HepG2 (cell line): ENCODE measurements around the gene NPR3. TPM values are rescaled to one million over a fixed set of nuclear protein-coding genes. Genes with fewer than 3 reads are reported as not detected.

Source experiments
- BORCS8-MEF2B ChIP-seq: sonication (generic); formaldehyde crosslinking; IDR thresholded peaks from 2 replicates; pipeline ENCODE4 v1.8.0; 2022; ENCODE audit warnings: mild to moderate bottlenecking, missing genetic modification reagents
- DR1 ChIP-seq: sonication (generic); formaldehyde crosslinking; IDR thresholded peaks from 2 replicates; pipeline ENCODE4 v1.8.0; 2021; ENCODE audit warnings: mild to moderate bottlenecking, missing genetic modification reagents, inconsistent platforms
- GFI1 ChIP-seq: sonication (generic); formaldehyde crosslinking; IDR thresholded peaks from 2 replicates; pipeline ENCODE4 v1.5.0; 2020; ENCODE audit warnings: missing genetic modification reagents, mild to moderate bottlenecking, borderline replicate concordance
- HMGA1 ChIP-seq: sonication (generic); formaldehyde crosslinking; conservative IDR thresholded peaks from 2 replicates; pipeline ENCODE4 v1.4.0; 2020; ENCODE audit warnings: missing genetic modification reagents
- REPIN1 ChIP-seq: sonication (generic); formaldehyde crosslinking; IDR thresholded peaks from 2 replicates; pipeline ENCODE4 v1.8.0; 2022; ENCODE audit warnings: missing genetic modification reagents, low read depth, mild to moderate bottlenecking, borderline replicate concordance
- ZMAT3 ChIP-seq: sonication (generic); formaldehyde crosslinking; conservative IDR thresholded peaks from 2 replicates; pipeline ENCODE4 v1.7.0; 2021; ENCODE audit warnings: missing genetic modification reagents
- ZNF720 ChIP-seq: sonication (generic); formaldehyde crosslinking; IDR thresholded peaks from 2 replicates; pipeline ENCODE4 v1.4.0; 2020; ENCODE audit warnings: missing genetic modification reagents
- polyA plus RNA-seq, 8 experiments: library from polyadenylated mRNA; depleted of rRNA in 3 of 8; stranded (reverse) in 7 of 8; unstranded in 1 of 8; fragments of >200 nt; fragmentation: Illumina TruSeq in 4 of 8; extraction: Trizol in 4 of 8; gene quantifications; 2 replicates each; pipeline versions ENCODE4 v1.2.1 to v1.2.3, GENCODE V29; 2011 to 2016; ENCODE audit warnings: low read depth in 4 of 8, missing spikeins in 1 of 8, mixed read lengths in 1 of 8; ENCODE audit not compliant: insufficient read depth in 1 of 8
- total RNA-seq, 5 experiments: library from RNA; depleted of rRNA; stranded (reverse); fragments of >200 nt; fragmentation: Illumina TruSeq; extraction: Trizol; gene quantifications; 2 replicates each; pipeline ENCODE4 v1.2.3, GENCODE V29; 2016; ENCODE audit warnings: low read depth in 1 of 5
- TF ChIP-seq, protein P1 (sequence below): sonication (generic); formaldehyde crosslinking; IDR thresholded peaks from 2 replicates; pipeline ENCODE4 v1.5.0; 2020; ENCODE audit warnings: missing genetic modification reagents
- TF ChIP-seq, protein P2 (sequence below): sonication (generic); formaldehyde crosslinking; IDR thresholded peaks from 2 replicates; pipeline ENCODE4 v1.4.0; 2020; ENCODE audit warnings: missing genetic modification reagents
- TF ChIP-seq, protein P3 (sequence below): sonication (generic); formaldehyde crosslinking; IDR thresholded peaks from 2 replicates; pipeline ENCODE4 v1.8.0; 2022; ENCODE audit warnings: missing genetic modification reagents, mild to moderate bottlenecking, inconsistent platforms, borderline replicate concordance
- TF ChIP-seq, protein P4 (sequence below): sonication (generic); formaldehyde crosslinking; IDR thresholded peaks from 2 replicates; pipeline ENCODE4 v1.5.0; 2020; ENCODE audit warnings: mild to moderate bottlenecking, low read depth, missing genetic modification reagents, borderline replicate concordance

Gene NPR3
- total and polyA plus RNA-seq, 2 of the 13 experiments (the other 11 are each of a cell fraction or from before 2014, with no cell fraction given) = 0.01 TPM; not detected in 1

DNA sequence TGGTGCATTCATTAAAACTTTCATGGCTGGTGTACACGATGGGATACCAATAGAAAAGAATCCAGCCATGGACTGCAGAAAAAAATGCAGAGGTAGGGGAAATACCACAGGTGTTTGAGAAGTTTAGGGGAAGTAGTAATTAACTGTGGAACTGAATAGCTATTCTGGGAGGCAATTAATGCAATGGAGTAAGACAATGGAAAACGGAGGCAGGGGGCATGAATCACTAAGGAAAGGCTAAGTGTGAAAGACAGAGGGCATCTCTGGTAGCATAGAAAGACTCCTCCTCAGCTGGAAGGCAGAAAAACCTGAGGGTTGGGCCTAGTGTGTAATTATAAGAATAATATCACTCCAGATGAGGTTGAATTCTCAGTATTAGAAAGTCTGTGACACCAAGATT, 30.9 kb upstream of the NPR3 start (continued):
- TF ChIP-seq, protein P1, sequence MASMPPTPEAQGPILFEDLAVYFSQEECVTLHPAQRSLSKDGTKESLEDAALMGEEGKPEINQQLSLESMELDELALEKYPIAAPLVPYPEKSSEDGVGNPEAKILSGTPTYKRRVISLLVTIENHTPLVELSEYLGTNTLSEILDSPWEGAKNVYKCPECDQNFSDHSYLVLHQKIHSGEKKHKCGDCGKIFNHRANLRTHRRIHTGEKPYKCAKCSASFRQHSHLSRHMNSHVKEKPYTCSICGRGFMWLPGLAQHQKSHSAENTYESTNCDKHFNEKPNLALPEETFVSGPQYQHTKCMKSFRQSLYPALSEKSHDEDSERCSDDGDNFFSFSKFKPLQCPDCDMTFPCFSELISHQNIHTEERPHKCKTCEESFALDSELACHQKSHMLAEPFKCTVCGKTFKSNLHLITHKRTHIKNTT (CRISPR knock-in tag) = no peak
- no peak for TF ChIP-seq HMGA1 (CRISPR knock-in tag)
- no peak for TF ChIP-seq ZNF720 (CRISPR knock-in tag)
- no peak for TF ChIP-seq DR1 (CRISPR knock-in tag)
- TF ChIP-seq ZMAT3 (CRISPR knock-in tag) = no peak
- no peak for TF ChIP-seq REPIN1 (CRISPR knock-in tag)
- TF ChIP-seq, protein P2, sequence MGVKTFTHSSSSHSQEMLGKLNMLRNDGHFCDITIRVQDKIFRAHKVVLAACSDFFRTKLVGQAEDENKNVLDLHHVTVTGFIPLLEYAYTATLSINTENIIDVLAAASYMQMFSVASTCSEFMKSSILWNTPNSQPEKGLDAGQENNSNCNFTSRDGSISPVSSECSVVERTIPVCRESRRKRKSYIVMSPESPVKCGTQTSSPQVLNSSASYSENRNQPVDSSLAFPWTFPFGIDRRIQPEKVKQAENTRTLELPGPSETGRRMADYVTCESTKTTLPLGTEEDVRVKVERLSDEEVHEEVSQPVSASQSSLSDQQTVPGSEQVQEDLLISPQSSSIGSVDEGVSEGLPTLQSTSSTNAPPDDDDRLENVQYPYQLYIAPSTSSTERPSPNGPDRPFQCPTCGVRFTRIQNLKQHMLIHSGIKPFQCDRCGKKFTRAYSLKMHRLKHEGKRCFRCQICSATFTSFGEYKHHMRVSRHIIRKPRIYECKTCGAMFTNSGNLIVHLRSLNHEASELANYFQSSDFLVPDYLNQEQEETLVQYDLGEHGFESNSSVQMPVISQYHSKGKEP (CRISPR knock-in tag) = no peak
- TF ChIP-seq, protein P3, sequence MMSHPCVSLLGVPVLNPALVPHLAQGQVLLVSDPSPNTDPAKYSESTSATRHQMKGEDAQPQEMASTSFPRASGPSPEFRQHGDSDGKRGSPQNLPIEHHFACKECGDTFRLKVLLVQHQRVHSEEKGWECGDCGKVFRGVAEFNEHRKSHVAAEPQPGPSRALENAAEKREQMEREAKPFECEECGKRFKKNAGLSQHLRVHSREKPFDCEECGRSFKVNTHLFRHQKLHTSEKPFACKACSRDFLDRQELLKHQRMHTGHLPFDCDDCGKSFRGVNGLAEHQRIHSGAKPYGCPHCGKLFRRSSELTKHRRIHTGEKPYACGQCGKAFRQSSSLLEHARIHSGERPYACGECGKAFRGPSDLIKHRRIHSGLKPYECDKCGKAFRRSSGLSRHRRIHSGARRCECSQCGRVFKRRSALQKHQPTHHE = no peak
- no peak for TF ChIP-seq BORCS8-MEF2B (CRISPR knock-in tag)
- TF ChIP-seq, protein P4, sequence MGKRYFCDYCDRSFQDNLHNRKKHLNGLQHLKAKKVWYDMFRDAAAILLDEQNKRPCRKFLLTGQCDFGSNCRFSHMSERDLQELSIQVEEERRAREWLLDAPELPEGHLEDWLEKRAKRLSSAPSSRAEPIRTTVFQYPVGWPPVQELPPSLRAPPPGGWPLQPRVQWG (CRISPR knock-in tag) = no peak
- no peak for TF ChIP-seq GFI1 (CRISPR knock-in tag)
- TF ChIP-seq, all 625 proteins: peak for 0
